BJ (cell line): Measurements from ENCODE around the gene RBP3. TPM values are rescaled to one million over a fixed set of nuclear protein-coding genes. Genes with fewer than 3 reads are reported as not detected.

ENCODE experiments used
- polyA plus RNA-seq: library from polyadenylated mRNA; depleted of rRNA; stranded (reverse); fragments of >200 nt; gene quantifications from 2 replicates; pipeline ENCODE4 v1.2.3, GENCODE V29; 2011; rRNA removed

The RBP3 gene
- polyA plus RNA-seq, 1 experiment, result not detected

Other genes with a start within 250 kb of the RBP3 start
- not detected in 2 replicates for gene GDF10, start 48.2 kb upstream of the RBP3 start, polyA plus RNA-seq
- not detected in 2 replicates for gene GDF2, start 25.9 kb upstream of the RBP3 start, polyA plus RNA-seq
- 0.15 and 0.17 TPM in 2 replicates for gene ZNF488, start 35.9 kb downstream of the RBP3 start, polyA plus RNA-seq
- 0.27 and 0.42 TPM in 2 replicates for gene ANXA8, start 135.8 kb downstream of the RBP3 start, polyA plus RNA-seq
- gene FAM25G, start 143.3 kb downstream of the RBP3 start, polyA plus RNA-seq, result not detected in 2 replicates
- gene AGAP9, start 175.3 kb downstream of the RBP3 start, polyA plus RNA-seq, result 3.7 and 3.8 TPM in 2 replicates